ENCODE results near the gene MCM5.
"Not testable (repeated sequence)": the region's sequence is repeated elsewhere in the genome, so short reads cannot be mapped to it uniquely, and the experiment has no call there.

Gene MCM5

GRCh38 chr22:35381424-35382009 lies 18.4 kb upstream of the MCM5 start:
- no peak for DNase-seq (ENCODE audit: low spot score in 2 of 2)
- H3K9me3 Mint-ChIP-seq = no peaks in the 10 kb centered on the region
- peak overlapping the region; percentile 35 for H3K27ac Mint-ChIP-seq (ENCODE audit: low read depth)
- peaks cover 3% of the 10 kb centered on the region for H3K36me3 Mint-ChIP-seq (ENCODE audit: insufficient read depth)
- H3K4me3 Mint-ChIP-seq = peak overlapping the region; percentile 70
- H3K27me3 Mint-ChIP-seq = peaks cover 37% of the 10 kb centered on the region
- peaks cover 12% of the 10 kb centered on the region for H3K4me1 Mint-ChIP-seq
- ATAC-seq (replicated peaks; ENCODE audit: extremely low read depth, poor library complexity, severe bottlenecking) = no peak

- H3K9me3 Mint-ChIP-seq = no peaks in the 10 kb centered on the region
- H3K36me3 Mint-ChIP-seq (ENCODE audit: insufficient read depth) = peaks cover 3% of the 10 kb centered on the region
- peaks cover 51% of the 10 kb centered on the region for H3K27me3 Mint-ChIP-seq
- H3K4me3 Mint-ChIP-seq = no peak overlapping the region
- peaks cover 12% of the 10 kb centered on the region for H3K4me1 Mint-ChIP-seq
- H3K27ac Mint-ChIP-seq (ENCODE audit: low read depth) = no peak overlapping the region
- ATAC-seq (replicated peaks; ENCODE audit: extremely low read depth, poor library complexity, severe bottlenecking) (no peak), DNase-seq (ENCODE audit: low spot score in 2 of 2) (no peak)
Observed at GRCh38 chr22:35383679-35384071, 16.3 kb upstream of the MCM5 start.

- Mint-ChIP-seq H3K27me3 (peaks cover 59% of the 10 kb centered on the region), H3K27ac (ENCODE audit: low read depth) (no peak overlapping the region), H3K36me3 (ENCODE audit: insufficient read depth) (peaks cover 3% of the 10 kb centered on the region), H3K4me3 (no peak overlapping the region), H3K4me1 (peaks cover 12% of the 10 kb centered on the region), H3K9me3 (no peaks in the 10 kb centered on the region)
- DNase-seq (ENCODE audit: low spot score in 2 of 2) = no peak
- no peak for ATAC-seq (replicated peaks; ENCODE audit: extremely low read depth, poor library complexity, severe bottlenecking)
Observed at GRCh38 chr22:35384527-35384926, 15.4 kb upstream of the MCM5 start.

GRCh38 chr22:35384975-35385588 lies 14.9 kb upstream of the MCM5 start:
- peaks cover 3% of the 10 kb centered on the region for H3K36me3 Mint-ChIP-seq (ENCODE audit: insufficient read depth)
- H3K27me3 Mint-ChIP-seq = peaks cover 64% of the 10 kb centered on the region
- DNase-seq (ENCODE audit: low spot score in 2 of 2) = no peak
- H3K9me3 Mint-ChIP-seq = no peaks in the 10 kb centered on the region
- H3K4me3 Mint-ChIP-seq = no peak overlapping the region
- no peak for ATAC-seq (replicated peaks; ENCODE audit: extremely low read depth, poor library complexity, severe bottlenecking)
- peaks cover 12% of the 10 kb centered on the region for H3K4me1 Mint-ChIP-seq
- H3K27ac Mint-ChIP-seq (ENCODE audit: low read depth) = no peak overlapping the region

- H3K27ac Mint-ChIP-seq (ENCODE audit: low read depth) = no peak overlapping the region
- no peak for DNase-seq (ENCODE audit: low spot score in 2 of 2)
- no peak for ATAC-seq (replicated peaks; ENCODE audit: extremely low read depth, poor library complexity, severe bottlenecking)
- no peak overlapping the region for H3K4me3 Mint-ChIP-seq
- H3K27me3 Mint-ChIP-seq = peaks cover 59% of the 10 kb centered on the region
- H3K36me3 Mint-ChIP-seq (ENCODE audit: insufficient read depth) = no peaks in the 10 kb centered on the region
- H3K9me3 Mint-ChIP-seq = no peaks in the 10 kb centered on the region
- peaks cover 3% of the 10 kb centered on the region for H3K4me1 Mint-ChIP-seq
Observed at GRCh38 chr22:35386670-35387288, 13.2 kb upstream of the MCM5 start.

GRCh38 chr22:35390933-35391332 lies 9.0 kb upstream of the MCM5 start:
- no peak overlapping the region for H3K4me3 Mint-ChIP-seq
- DNase-seq (ENCODE audit: low spot score in 2 of 2) (no peak), ATAC-seq (replicated peaks; ENCODE audit: extremely low read depth, poor library complexity, severe bottlenecking) (no peak)
- no peaks in the 10 kb centered on the region for H3K9me3 Mint-ChIP-seq
- H3K27ac Mint-ChIP-seq (ENCODE audit: low read depth) = no peak overlapping the region
- H3K27me3 Mint-ChIP-seq = peaks cover 34% of the 10 kb centered on the region
- no peaks in the 10 kb centered on the region for H3K4me1 Mint-ChIP-seq
- H3K36me3 Mint-ChIP-seq (ENCODE audit: insufficient read depth) = no peaks in the 10 kb centered on the region

GRCh38 chr22:35392357-35392756 lies 7.6 kb upstream of the MCM5 start:
- DNase-seq (ENCODE audit: low spot score in 2 of 2) (no peak), ATAC-seq (replicated peaks; ENCODE audit: extremely low read depth, poor library complexity, severe bottlenecking) (no peak)
- Mint-ChIP-seq H3K27ac (ENCODE audit: low read depth) (no peak overlapping the region), H3K27me3 (peaks cover 21% of the 10 kb centered on the region), H3K9me3 (no peaks in the 10 kb centered on the region), H3K4me1 (no peaks in the 10 kb centered on the region), H3K4me3 (no peak overlapping the region), H3K36me3 (ENCODE audit: insufficient read depth) (no peaks in the 10 kb centered on the region)

GRCh38 chr22:35393116-35394010 lies 6.6 kb upstream of the MCM5 start:
- H3K9me3 Mint-ChIP-seq = no peaks in the 10 kb centered on the region
- H3K4me1 Mint-ChIP-seq = no peaks in the 10 kb centered on the region
- peaks cover 2% of the 10 kb centered on the region for H3K36me3 Mint-ChIP-seq (ENCODE audit: insufficient read depth)
- no peak for DNase-seq (ENCODE audit: low spot score in 2 of 2)
- H3K4me3 Mint-ChIP-seq = no peak overlapping the region
- ATAC-seq (replicated peaks; ENCODE audit: extremely low read depth, poor library complexity, severe bottlenecking) = no peak
- H3K27me3 Mint-ChIP-seq = peaks cover 16% of the 10 kb centered on the region
- peak overlapping the region; percentile 5 for H3K27ac Mint-ChIP-seq (ENCODE audit: low read depth)

GRCh38 chr22:35394011-35394312 lies 6.0 kb upstream of the MCM5 start:
- DNase-seq (ENCODE audit: low spot score in 2 of 2) = no peak
- no peak overlapping the region for H3K4me3 Mint-ChIP-seq
- H3K9me3 Mint-ChIP-seq = no peaks in the 10 kb centered on the region
- H3K36me3 Mint-ChIP-seq (ENCODE audit: insufficient read depth) = peaks cover 2% of the 10 kb centered on the region
- peak overlapping the region; percentile 5 for H3K27ac Mint-ChIP-seq (ENCODE audit: low read depth)
- no peaks in the 10 kb centered on the region for H3K4me1 Mint-ChIP-seq
- peak; percentile 36 for ATAC-seq (replicated peaks; ENCODE audit: extremely low read depth, poor library complexity, severe bottlenecking)
- peaks cover 12% of the 10 kb centered on the region for H3K27me3 Mint-ChIP-seq

GRCh38 chr22:35394810-35395563 lies 5.0 kb upstream of the MCM5 start:
- no peak overlapping the region for H3K27ac Mint-ChIP-seq (ENCODE audit: low read depth)

GRCh38 chr22:35396622-35397021 lies 3.3 kb upstream of the MCM5 start:
- H3K4me1 Mint-ChIP-seq = peaks cover 17% of the 10 kb centered on the region
- not testable (repeated sequence) for H3K27me3 Mint-ChIP-seq
- peak overlapping the region; percentile 74 for H3K27ac Mint-ChIP-seq (ENCODE audit: low read depth)

More at GRCh38 chr22:35394810-35395563, 5.0 kb upstream of the MCM5 start:
- Mint-ChIP-seq H3K27me3 (peaks cover 2% of the 10 kb centered on the region), H3K4me3 (no peak overlapping the region), H3K36me3 (ENCODE audit: insufficient read depth) (peaks cover 9% of the 10 kb centered on the region), H3K4me1 (peaks cover 6% of the 10 kb centered on the region), H3K9me3 (no peaks in the 10 kb centered on the region)
- no peak for DNase-seq (ENCODE audit: low spot score in 2 of 2)
- ATAC-seq (replicated peaks; ENCODE audit: extremely low read depth, poor library complexity, severe bottlenecking) = no peak

More at GRCh38 chr22:35396622-35397021, 3.3 kb upstream of the MCM5 start:
- DNase-seq (ENCODE audit: low spot score in 2 of 2); ATAC-seq (replicated peaks; ENCODE audit: extremely low read depth, poor library complexity, severe bottlenecking); H3K9me3 Mint-ChIP-seq; H3K4me3 Mint-ChIP-seq: not testable (repeated sequence)
- peaks cover 11% of the 10 kb centered on the region for H3K36me3 Mint-ChIP-seq (ENCODE audit: insufficient read depth)

Measured in central memory CD8-positive, alpha-beta T cell (primary cell).